Inferior parietal cortex (tissue), 1 donor: ENCODE data around the gene IGFBPL1.
"Not testable (repeated sequence)": the region's sequence is repeated elsewhere in the genome, so short reads cannot be mapped to it uniquely, and the experiment has no call there.

Experiments used
- DNase-seq: peaks from one replicate; pipeline ENCODE4 v3.0.0-alpha.2; 2016; ENCODE audit errors: extremely low spot score

The IGFBPL1 gene

DNA sequence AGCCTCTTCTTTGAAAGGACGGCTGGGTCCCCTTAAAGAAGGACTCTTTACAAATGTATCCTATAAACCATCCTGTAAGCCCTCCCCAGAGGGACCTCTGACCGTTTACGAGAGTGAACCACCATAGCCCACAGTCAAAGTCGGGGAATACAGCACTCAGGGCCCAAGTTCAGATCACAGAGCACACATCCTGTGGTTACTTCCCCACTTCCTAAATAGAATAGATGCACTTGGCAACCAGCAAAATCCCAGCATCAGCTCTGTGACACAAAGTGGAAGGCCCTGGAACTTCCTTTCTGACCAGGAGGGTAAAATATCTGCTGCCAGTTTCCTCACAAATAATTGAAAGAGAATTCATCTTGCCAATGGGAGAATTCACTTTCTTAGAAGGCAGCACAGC, 6.9 kb upstream of the IGFBPL1 start:
- no peak for DNase-seq

DNA sequence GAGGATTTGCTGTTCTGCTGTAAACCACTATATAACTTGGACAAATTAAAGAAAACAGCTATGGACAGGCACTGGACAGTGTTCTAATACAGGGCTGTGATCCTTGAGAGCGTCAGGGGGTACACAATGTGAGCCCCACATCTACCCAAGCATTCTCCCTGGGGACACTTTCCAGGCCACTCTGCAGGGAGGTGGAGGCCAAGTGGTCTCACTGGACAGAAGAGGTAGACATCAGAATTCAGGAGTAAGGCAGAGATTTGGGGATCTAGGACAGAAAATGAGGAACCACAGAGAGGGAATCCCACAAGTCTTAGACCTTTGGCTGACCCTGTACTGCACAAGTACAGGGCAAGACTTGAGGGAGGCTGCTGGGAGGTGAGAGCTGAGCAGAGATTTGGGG, 3.8 kb upstream of the IGFBPL1 start:
- no peak for DNase-seq

- DNase-seq: no peak
These were observed 664 bp upstream of the IGFBPL1 start for GRCh38 chr9:38424918-38425317.

DNA sequence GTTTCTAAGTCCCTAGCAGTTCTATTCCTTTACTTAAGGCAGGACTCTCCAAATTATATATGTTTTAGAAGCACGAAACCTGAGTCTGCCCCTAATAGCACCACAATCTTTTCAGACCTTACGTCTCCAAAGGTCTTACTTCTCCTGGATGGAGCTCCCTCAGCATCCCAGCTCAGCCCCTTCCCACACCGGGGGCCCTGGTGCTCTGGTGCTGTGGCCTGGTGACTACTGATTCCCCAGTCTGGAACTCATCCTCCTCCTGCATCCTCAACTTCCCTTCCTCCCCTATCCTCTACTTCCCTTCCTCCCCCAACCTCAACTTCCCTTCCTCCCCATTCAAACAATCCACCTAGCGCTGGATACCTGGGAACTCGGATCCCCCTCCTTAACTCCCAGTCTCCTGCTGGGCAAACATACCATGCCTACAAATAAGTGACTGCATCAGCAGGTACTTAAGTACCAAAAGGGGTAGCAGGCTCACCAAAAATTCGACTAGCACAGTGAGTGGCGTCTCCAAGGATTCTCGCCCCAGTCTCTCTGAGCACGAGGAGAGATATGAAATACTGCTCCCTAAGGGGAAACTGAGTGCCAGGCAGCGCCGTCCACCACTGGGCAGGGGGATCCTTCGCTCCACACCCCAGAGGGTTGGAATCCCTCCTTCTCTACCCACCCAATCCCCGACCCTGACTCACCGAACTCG, 831 bp downstream of the IGFBPL1 start:
- no peak for DNase-seq

- no peak for DNase-seq
These were observed 1.5 kb downstream of the IGFBPL1 start for GRCh38 chr9:38422555-38423260.

DNA sequence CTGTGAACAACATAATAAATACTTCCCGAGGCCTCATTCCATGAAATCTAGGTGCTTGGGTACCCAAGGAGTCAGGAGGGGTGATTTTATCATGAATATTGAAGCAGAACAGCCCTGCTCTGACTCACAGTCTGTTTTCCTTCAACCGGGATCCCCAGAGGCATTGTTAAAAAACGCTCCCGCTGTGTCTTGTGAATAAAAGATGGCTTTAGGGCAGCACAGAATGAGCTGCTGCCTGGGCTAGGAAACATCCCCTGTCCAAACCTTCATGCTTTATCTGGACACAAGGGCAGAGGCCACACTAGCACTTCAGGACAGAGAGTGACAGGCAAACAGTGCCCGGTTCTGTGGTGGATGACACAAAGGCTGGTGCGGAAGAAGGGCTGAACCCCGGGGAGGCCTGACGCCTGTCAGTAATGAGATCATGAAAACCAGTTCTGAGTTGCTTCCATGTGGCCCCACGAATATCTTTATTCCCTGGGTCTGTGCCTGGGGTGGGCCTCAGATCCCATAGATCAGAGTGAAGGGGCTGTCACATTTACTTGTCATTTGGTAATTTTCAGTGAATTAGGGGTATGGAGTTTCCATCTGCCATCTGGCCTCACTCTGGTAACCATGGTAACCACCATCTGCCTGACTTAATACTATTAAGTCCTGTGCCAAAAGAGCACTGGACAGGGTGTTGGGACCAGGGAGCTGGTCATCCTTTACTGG, 2.6 kb downstream of the IGFBPL1 start:
- no peak for DNase-seq

DNA sequence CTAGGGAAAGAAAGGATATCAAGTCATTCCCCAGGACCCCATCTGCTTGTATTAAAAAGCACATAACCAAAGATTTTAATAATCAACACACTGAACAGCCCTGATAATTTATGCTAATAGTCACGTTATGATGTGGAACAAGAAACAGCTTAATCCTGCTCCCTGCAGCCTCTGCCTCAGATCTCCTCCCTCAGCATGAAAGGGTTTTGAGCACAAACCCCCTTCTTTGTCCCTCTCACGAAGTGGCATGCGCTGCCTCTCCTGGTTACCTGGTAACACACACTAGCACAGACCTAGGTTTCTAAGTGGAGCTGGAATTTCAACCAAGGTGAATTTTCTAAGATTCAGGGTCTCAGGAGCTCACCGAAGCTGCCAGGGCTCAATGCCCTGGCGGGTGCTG, 5.1 kb downstream of the IGFBPL1 start:
- no peak for DNase-seq

- no peak for DNase-seq
These were observed 5.9 kb downstream of the IGFBPL1 start for GRCh38 chr9:38418366-38418765.

GRCh38 chr9:38417003-38417945, 7.0 kb downstream of the IGFBPL1 start:
- DNase-seq: no peak

GRCh38 chr9:38416461-38416860, 7.8 kb downstream of the IGFBPL1 start:
- no peak for DNase-seq

DNA sequence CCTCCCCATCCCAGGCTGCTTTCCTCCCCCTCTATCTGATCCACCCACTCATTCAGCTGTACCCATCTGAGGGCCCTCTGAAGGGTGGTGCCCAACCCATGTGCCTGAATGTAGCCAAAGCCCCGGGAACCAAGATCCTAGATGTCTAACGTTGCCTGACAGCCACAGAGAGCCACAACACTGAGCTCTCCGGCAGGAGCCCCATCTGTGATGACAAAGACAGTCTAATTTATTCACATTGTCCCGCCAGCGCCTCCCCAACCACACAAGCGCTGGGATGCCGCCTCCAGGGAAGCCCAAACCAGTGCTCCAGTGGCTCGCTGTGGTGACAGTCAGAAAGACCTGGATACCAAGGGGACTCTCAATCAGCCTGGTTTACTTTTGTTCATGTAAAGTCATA, 8.4 kb downstream of the IGFBPL1 start:
- no peak for DNase-seq

GRCh38 chr9:38414040-38414723, 10.1 kb downstream of the IGFBPL1 start:
- no peak for DNase-seq

DNA sequence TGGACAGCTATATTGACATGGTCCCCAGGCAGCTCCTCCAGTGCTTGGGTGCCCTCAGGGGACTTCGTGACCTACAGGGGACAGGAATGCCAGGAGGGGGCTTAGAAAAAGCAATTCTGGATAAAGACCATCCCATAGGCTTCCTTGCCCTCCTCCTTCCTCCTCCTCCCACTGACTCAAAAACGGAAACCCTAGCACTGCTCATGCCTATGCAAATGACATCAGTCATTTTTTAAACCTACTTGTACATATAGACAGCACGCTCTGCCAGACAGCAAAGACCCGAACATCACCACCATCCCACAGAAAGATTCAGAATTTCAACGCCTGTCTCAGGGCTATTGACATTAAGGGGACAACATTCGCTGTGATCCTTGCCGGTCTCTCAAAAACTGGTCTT, 11.0 kb downstream of the IGFBPL1 start:
- DNase-seq: no peak

- no peak for DNase-seq
These were observed 11.5 kb downstream of the IGFBPL1 start for GRCh38 chr9:38412751-38413150.

GRCh38 chr9:38408719-38409118, 15.5 kb downstream of the IGFBPL1 start:
- DNase-seq: no peak

- DNase-seq: no peak
These were observed 17.6 kb downstream of the IGFBPL1 start for GRCh38 chr9:38406476-38407186.

DNA sequence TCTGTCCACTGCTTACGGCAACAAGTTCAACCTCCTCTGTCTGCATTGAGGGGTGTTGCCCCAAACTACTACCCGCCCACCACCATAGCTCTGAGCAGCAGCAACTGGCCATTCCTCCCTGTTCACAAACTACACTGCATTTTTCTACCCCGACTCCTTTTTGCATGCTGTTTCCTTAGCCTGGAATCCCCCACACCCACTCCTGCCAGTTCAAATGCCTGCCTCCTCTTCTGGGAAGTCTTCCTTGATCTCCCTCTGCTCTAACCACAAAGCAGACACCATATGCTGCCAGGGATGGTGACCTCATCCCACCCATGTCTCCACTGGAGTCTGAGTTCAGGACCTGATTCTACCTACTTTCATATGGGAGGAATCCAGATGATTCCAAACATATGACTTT, 18.5 kb downstream of the IGFBPL1 start:
- DNase-seq: no peak

DNA sequence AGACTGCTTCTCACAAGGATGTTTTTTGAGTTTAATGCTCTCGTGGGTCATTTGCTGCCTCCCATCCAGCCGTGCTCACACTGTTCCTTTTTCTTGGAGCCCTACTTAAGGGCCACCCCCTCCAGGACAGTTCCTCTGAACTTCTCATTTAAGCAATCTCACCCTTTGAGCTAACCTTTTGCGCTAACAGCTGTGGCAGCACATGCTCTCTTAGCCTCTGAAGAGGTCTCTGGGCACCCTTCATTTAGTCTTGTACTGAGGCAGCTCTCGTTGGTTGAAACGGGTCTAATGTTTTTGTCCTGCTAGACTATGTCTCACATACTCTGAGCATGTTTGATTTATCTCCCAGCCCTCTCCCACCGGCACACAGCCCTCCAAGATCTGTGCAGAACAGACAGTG, 19.9 kb downstream of the IGFBPL1 start:
- no peak for DNase-seq

- DNase-seq: no peak
These were observed 22.3 kb downstream of the IGFBPL1 start for GRCh38 chr9:38401994-38402393.

GRCh38 chr9:38399191-38399590, 25.1 kb downstream of the IGFBPL1 start:
- DNase-seq: not testable (repeated sequence)

DNA sequence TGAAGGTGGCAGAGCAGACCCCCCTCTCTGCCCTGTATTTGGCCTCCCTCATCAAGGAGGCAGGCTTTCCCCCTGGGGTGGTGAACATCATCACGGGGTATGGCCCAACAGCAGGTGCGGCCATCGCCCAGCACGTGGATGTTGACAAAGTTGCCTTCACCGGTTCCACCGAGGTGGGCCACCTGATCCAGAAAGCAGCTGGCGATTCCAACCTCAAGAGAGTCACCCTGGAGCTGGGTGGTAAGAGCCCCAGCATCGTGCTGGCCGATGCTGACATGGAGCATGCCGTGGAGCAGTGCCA, 27.9 kb downstream of the IGFBPL1 start:
- no peak for DNase-seq
